Measurements from ENCODE around the gene NPPB.

The NPPB gene

GRCh38 chr1:11874624-11875023 lies 15.9 kb upstream of the NPPB start:
- H3K4me3 ChIP-seq (replicated peaks in 1 of 2; ENCODE audit: low read depth in 2 of 2, low read length in 2 of 2), result no peak overlapping the region
- TF ChIP-seq CTCF (IDR thresholded peaks at IDR 0.05; ENCODE audit: low read depth, low read length), result no peak
- DNase-seq (ENCODE audit: low read depth in 2 of 2), result no peak

- TF ChIP-seq CTCF (IDR thresholded peaks at IDR 0.05; ENCODE audit: low read depth, low read length), result no peak
Observed at GRCh38 chr1:11874258-11874562, 15.5 kb upstream of the NPPB start.

GRCh38 chr1:11873395-11874257 lies 14.9 kb upstream of the NPPB start:
- no peak for DNase-seq (ENCODE audit: low read depth in 2 of 2)
- no peak for TF ChIP-seq CTCF (IDR thresholded peaks at IDR 0.05; ENCODE audit: low read depth, low read length)
- no peak overlapping the region for H3K4me3 ChIP-seq (replicated peaks in 1 of 2; ENCODE audit: low read depth in 2 of 2, low read length in 2 of 2)

More at GRCh38 chr1:11874258-11874562, 15.5 kb upstream of the NPPB start:
- no peak for DNase-seq (ENCODE audit: low read depth in 2 of 2)
- H3K4me3 ChIP-seq (replicated peaks in 1 of 2; ENCODE audit: low read depth in 2 of 2, low read length in 2 of 2), result no peak overlapping the region

- no peak for DNase-seq (ENCODE audit: low read depth in 2 of 2)
- no peak overlapping the region for H3K4me3 ChIP-seq (replicated peaks in 1 of 2; ENCODE audit: low read depth in 2 of 2, low read length in 2 of 2)
- TF ChIP-seq CTCF (IDR thresholded peaks at IDR 0.05; ENCODE audit: low read depth, low read length), result no peak
Observed at GRCh38 chr1:11872545-11872944, 13.8 kb upstream of the NPPB start.

GRCh38 chr1:11869650-11870207 lies 11.0 kb upstream of the NPPB start:
- no peak overlapping the region for H3K4me3 ChIP-seq (replicated peaks in 1 of 2; ENCODE audit: low read depth in 2 of 2, low read length in 2 of 2)
- no peak for DNase-seq (ENCODE audit: low read depth in 2 of 2)
- no peak for TF ChIP-seq CTCF (IDR thresholded peaks at IDR 0.05; ENCODE audit: low read depth, low read length)

GRCh38 chr1:11869104-11869503 lies 10.4 kb upstream of the NPPB start:
- no peak for TF ChIP-seq CTCF (IDR thresholded peaks at IDR 0.05; ENCODE audit: low read depth, low read length)
- DNase-seq (ENCODE audit: low read depth in 2 of 2), result no peak
- H3K4me3 ChIP-seq (replicated peaks in 1 of 2; ENCODE audit: low read depth in 2 of 2, low read length in 2 of 2), result no peak overlapping the region
